Activated CD4-positive, alpha-beta T cell treated with anti-CD3 and anti-CD28 coated beads, Interleukin-2, amount 10 ng/mL, durations not matched to agents 7 days and 5 days (primary cell): ENCODE measurements around the gene SCRN1. TPM values are rescaled to one million over a fixed set of nuclear protein-coding genes. Genes with fewer than 3 reads are reported as not detected.

Source experiments
- CTCF ChIA-PET: fragments of 350-600 bp; sonication (Branson Sonifier 250); formaldehyde crosslinking; loops from one replicate; lab custom pipeline; 2021; ENCODE audit warnings: antibody characterized with exemption; lab: Charles Lee
- POLR2A ChIA-PET: fragments of 350-600 bp; sonication (Branson Sonifier 250); formaldehyde crosslinking; loops from one replicate; lab custom pipeline; 2021; ENCODE audit warnings: antibody characterized with exemption; lab: Charles Lee
- DNase-seq: peaks from one replicate; pipeline ENCODE4 v3.0.0-alpha.2; 2020
- H3K27ac Mint-ChIP-seq: one replicate; pipeline ENCODE4 v1.8.0; 2021; ENCODE audit warnings: mild to moderate bottlenecking, moderate library complexity, mixed read lengths
- H3K27me3 Mint-ChIP-seq: one replicate; pipeline ENCODE4 v1.8.0; 2021; ENCODE audit warnings: mixed read lengths
- H3K36me3 Mint-ChIP-seq: one replicate; pipeline ENCODE4 v1.8.0; 2021; ENCODE audit warnings: low read depth, mixed read lengths
- H3K4me1 Mint-ChIP-seq: one replicate; pipeline ENCODE4 v1.8.0; 2021; ENCODE audit warnings: mixed read lengths
- H3K4me3 Mint-ChIP-seq: one replicate; pipeline ENCODE4 v1.8.0; 2021; ENCODE audit warnings: mild to moderate bottlenecking, moderate library complexity, mixed read lengths
- H3K9me3 Mint-ChIP-seq: one replicate; pipeline ENCODE4 v1.8.0; 2021; ENCODE audit warnings: mixed read lengths
- total RNA-seq, 2 experiments: library from RNA; stranded (reverse); gene quantifications; one replicate each; pipeline ENCODE4 v1.2.3, GENCODE V29; 2021

SCRN1 gene
- total RNA-seq, 2 experiments from 2014 or later = 2.1 TPM

DNA sequence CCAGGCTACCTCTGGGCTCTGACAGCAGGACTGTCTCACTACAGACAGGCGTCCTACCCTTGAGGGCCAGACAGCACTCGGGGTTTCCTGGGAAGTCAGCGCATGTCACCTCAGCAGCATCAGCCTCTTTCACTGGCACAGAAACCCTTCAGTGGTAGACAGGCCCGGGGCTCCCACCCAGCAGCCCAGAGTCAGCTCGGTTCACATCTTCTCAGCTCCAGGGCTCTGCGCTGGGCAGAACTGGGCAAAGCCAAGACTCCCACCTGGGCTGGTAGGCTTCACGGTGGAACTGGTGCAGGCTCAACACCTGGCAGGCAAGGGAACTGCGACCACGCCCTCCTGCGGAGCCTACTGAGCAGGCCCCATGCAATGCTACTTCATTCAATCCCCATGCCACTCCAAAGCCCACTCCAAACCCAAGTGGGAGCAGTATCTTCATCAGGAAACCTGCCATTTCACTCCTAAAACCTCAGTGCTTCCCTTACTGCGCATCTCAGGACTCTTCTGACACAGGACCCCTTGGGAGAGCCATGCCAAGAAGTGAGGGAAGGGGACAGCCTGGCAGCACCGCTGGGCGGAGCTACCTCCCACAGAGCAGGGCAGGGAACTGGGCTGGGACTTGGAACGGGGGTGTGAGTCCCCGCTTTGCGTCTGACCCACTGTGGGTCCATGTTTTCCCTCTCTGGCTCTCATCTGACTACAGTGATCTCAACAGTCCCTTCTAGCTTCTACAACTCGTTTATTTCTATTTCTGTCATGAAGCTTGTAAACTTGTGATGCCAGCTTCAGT is 60.4 kb downstream of the SCRN1 start:
- H3K9me3 Mint-ChIP-seq = no peaks in the 10 kb centered on the region
- H3K27ac Mint-ChIP-seq = no peak overlapping the region
- H3K27me3 Mint-ChIP-seq = no peaks in the 10 kb centered on the region
- POLR2A ChIA-PET = no interaction called here
- no peak for DNase-seq
- no peaks in the 10 kb centered on the region for H3K4me1 Mint-ChIP-seq
- H3K4me3 Mint-ChIP-seq = no peak overlapping the region
- CTCF ChIA-PET = interaction anchor here (1.2 kb wide), 1 partner anchor 8 kb away, joined by 7 read pairs; no protein-coding TSS in a partner anchor
- no peaks in the 10 kb centered on the region for H3K36me3 Mint-ChIP-seq

GRCh38 chr7:29926741-29927140 is 62.9 kb downstream of the SCRN1 start:
- H3K36me3 Mint-ChIP-seq = no peaks in the 10 kb centered on the region
- no peaks in the 10 kb centered on the region for H3K27me3 Mint-ChIP-seq
- POLR2A ChIA-PET = no interaction called here
- no peak overlapping the region for H3K27ac Mint-ChIP-seq
- H3K4me3 Mint-ChIP-seq = no peak overlapping the region
- DNase-seq = no peak
- no peaks in the 10 kb centered on the region for H3K9me3 Mint-ChIP-seq
- no peaks in the 10 kb centered on the region for H3K4me1 Mint-ChIP-seq
- CTCF ChIA-PET = interaction anchor here (1.5 kb wide), 1 partner anchor 33 kb away, joined by 3 read pairs; no protein-coding TSS in a partner anchor

- Mint-ChIP-seq H3K27ac (no peak overlapping the region), H3K27me3 (no peaks in the 10 kb centered on the region), H3K4me1 (no peaks in the 10 kb centered on the region), H3K9me3 (no peaks in the 10 kb centered on the region), H3K4me3 (no peak overlapping the region), H3K36me3 (no peaks in the 10 kb centered on the region)
- POLR2A ChIA-PET = no interaction called here
- no peak for DNase-seq
- CTCF ChIA-PET = interaction anchor here (1.5 kb wide), 1 partner anchor 33 kb away, joined by 3 read pairs; no protein-coding TSS in a partner anchor
Observed at GRCh38 chr7:29926216-29926615, 63.4 kb downstream of the SCRN1 start.

DNA sequence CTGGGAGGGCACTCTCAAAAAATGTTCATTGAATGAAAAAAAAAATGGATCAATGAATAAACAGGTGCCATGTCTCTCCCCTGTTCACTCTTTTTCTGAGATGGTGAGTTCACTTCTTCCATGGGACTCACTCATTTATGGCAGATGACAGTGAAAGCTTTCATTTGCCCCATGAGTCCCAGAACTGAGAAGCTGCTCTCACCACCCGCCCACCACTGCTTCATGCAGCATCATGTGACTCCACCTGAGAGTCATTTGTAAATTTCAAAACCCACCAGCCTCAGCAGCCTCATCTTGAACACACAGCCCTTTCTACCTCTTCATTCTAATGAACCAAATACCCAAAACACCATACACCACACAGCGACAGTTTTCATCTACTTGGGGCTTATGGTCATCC is 64.9 kb downstream of the SCRN1 start:
- H3K27me3 Mint-ChIP-seq = no peaks in the 10 kb centered on the region
- CTCF ChIA-PET = no interaction called here
- H3K4me1 Mint-ChIP-seq = no peaks in the 10 kb centered on the region
- H3K9me3 Mint-ChIP-seq = no peaks in the 10 kb centered on the region
- DNase-seq = no peak
- H3K4me3 Mint-ChIP-seq = no peak overlapping the region
- POLR2A ChIA-PET = interaction anchor here (0.5 kb wide), 1 partner anchor 445 kb away, joined by 3 read pairs; no protein-coding TSS in a partner anchor
- no peak overlapping the region for H3K27ac Mint-ChIP-seq
- no peaks in the 10 kb centered on the region for H3K36me3 Mint-ChIP-seq

- H3K36me3 Mint-ChIP-seq = no peaks in the 10 kb centered on the region
- no peak for DNase-seq
- ChIA-PET POLR2A (no interaction called here), CTCF (no interaction called here)
- H3K4me3 Mint-ChIP-seq = no peak overlapping the region
- no peaks in the 10 kb centered on the region for H3K9me3 Mint-ChIP-seq
- no peaks in the 10 kb centered on the region for H3K4me1 Mint-ChIP-seq
- H3K27me3 Mint-ChIP-seq = no peaks in the 10 kb centered on the region
- no peak overlapping the region for H3K27ac Mint-ChIP-seq
Observed at GRCh38 chr7:29924006-29924405, 65.6 kb downstream of the SCRN1 start.

DNA sequence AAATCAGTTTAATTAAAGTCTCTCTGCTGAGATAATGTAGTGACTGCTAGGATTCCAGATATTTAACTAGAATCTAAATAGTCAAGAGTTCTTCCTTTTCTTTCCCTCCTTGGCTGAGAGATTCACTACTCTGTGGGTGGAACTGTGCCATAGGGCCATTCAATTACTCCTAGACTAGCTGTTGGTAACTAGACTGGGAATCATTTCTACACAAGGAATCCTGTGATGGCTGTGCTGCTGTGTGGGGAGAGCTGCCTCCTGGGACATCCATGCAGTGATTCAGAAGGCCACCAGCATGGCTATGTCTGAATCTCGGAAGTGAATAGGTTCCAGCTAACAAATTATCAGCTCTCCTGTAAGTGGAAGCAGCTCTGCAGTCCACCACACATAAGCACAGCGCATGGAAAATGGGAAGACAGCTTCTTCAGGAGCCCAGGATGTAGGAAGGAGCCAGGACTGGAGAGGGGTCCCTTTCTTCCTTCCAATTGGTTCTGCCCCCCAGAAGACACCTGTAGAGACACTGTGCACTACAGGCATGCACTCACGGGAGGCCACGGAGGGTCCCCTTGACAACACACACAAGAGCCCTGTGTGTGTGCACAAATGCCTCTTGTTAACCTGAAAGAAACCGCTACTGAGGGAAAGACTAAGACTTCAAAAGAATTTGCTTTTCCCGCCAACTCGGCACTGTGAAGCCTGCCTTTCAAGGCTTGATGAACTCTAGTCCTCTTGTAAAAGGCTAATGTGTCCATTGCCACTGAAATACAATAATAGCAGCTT is 66.5 kb downstream of the SCRN1 start:
- Mint-ChIP-seq H3K27ac (no peak overlapping the region), H3K4me3 (no peak overlapping the region), H3K4me1 (no peaks in the 10 kb centered on the region), H3K9me3 (no peaks in the 10 kb centered on the region), H3K36me3 (no peaks in the 10 kb centered on the region), H3K27me3 (no peaks in the 10 kb centered on the region)
- ChIA-PET POLR2A (no interaction called here), CTCF (interaction anchor here (1.3 kb wide), 1 partner anchor 9 kb away, joined by 3 read pairs; no protein-coding TSS in a partner anchor)
- DNase-seq = no peak

DNA sequence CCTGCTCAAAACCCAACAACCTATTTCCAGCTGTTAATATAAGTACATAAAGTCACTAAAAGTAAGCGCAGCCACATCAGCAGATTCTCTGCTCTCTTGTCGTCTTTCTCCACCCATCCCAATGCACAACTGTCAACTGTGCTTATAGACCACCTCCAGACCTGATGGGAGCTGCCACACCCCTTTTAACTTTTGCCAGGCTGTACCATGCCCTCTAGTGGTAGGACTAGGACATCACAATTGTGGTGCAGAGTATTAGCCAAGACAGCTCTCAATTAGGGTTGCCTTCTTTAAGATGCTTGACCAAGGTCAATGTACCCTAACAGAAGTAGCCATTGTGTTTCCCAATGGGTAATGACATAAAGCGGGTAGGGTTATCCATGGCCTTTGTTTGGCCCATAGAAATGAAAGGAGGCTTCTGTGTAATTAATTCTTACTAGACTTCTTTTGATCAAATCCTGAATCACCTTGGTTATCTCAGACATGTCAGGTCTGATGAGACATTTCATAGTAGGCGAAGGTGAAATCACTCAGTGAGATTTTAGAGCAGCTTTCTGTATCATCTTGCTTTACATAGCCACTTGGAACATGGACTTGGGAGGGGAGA is 68.1 kb downstream of the SCRN1 start:
- Mint-ChIP-seq H3K27me3 (no peaks in the 10 kb centered on the region), H3K4me3 (no peak overlapping the region), H3K36me3 (no peaks in the 10 kb centered on the region), H3K4me1 (no peaks in the 10 kb centered on the region), H3K9me3 (no peaks in the 10 kb centered on the region), H3K27ac (no peak overlapping the region)
- peak; percentile 50 for DNase-seq
- ChIA-PET POLR2A (no interaction called here), CTCF (interaction anchor here (0.6 to 1.7 kb wide), 4 partner anchors 9 to 747 kb away, joined by 3 to 7 read pairs (median 4); no protein-coding TSS in a partner anchor)

- DNase-seq = no peak
- ChIA-PET POLR2A (no interaction called here), CTCF (interaction anchor here (0.6 to 1.7 kb wide), 2 partner anchors 10 to 118 kb away, joined by 3 to 7 read pairs; no protein-coding TSS in a partner anchor)
- Mint-ChIP-seq H3K27me3 (no peaks in the 10 kb centered on the region), H3K36me3 (no peaks in the 10 kb centered on the region), H3K4me3 (no peak overlapping the region), H3K9me3 (no peaks in the 10 kb centered on the region), H3K4me1 (no peaks in the 10 kb centered on the region), H3K27ac (no peak overlapping the region)
Observed at GRCh38 chr7:29920491-29920890, 69.1 kb downstream of the SCRN1 start.

DNA sequence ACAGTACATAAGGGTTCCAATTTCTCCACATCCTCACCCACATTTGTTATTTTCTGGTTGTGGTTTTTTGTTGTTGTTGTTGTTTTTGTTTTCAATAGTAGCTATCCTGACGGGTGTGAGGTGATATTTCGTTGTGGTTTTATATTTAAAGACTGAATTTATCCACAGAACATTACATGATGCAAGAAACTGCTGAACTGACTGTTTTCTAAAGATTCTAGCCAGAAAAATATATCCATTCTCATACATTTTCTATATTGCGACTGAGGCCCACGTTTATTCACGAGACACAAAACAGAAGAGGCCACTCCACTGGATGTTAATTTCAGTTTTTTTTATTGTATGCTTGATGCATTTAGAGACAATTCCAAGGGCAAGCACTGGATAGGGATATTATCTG is 69.8 kb downstream of the SCRN1 start:
- POLR2A ChIA-PET = no interaction called here
- no peak for DNase-seq
- CTCF ChIA-PET = no interaction called here
- H3K36me3 Mint-ChIP-seq = no peaks in the 10 kb centered on the region
- no peaks in the 10 kb centered on the region for H3K4me1 Mint-ChIP-seq
- no peak overlapping the region for H3K4me3 Mint-ChIP-seq
- H3K27me3 Mint-ChIP-seq = peaks cover 4% of the 10 kb centered on the region
- no peaks in the 10 kb centered on the region for H3K9me3 Mint-ChIP-seq
- no peak overlapping the region for H3K27ac Mint-ChIP-seq

DNA sequence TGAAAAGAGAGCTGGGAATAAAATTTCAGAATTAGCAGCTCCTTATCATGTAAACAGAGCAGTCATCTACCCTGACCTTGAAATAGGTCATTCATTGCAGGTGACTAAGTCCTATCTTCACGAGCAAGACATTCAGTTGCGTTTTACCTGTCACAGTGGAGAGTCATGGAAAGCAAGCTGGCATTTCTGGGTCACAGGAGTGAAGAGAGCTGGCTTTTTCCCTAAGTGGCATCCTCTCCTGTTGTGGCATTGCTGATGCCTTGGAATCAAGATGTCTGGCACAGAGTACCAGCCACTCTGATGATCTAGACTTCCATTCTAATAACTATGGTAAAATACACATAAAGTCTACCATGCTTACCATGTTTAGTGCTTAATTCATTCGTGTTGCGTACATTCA is 70.8 kb downstream of the SCRN1 start:
- Mint-ChIP-seq H3K36me3 (no peaks in the 10 kb centered on the region), H3K4me3 (no peak overlapping the region), H3K4me1 (no peaks in the 10 kb centered on the region), H3K9me3 (no peaks in the 10 kb centered on the region), H3K27ac (no peak overlapping the region), H3K27me3 (peaks cover 4% of the 10 kb centered on the region)
- CTCF ChIA-PET = no interaction called here
- POLR2A ChIA-PET = no interaction called here
- no peak for DNase-seq

DNA sequence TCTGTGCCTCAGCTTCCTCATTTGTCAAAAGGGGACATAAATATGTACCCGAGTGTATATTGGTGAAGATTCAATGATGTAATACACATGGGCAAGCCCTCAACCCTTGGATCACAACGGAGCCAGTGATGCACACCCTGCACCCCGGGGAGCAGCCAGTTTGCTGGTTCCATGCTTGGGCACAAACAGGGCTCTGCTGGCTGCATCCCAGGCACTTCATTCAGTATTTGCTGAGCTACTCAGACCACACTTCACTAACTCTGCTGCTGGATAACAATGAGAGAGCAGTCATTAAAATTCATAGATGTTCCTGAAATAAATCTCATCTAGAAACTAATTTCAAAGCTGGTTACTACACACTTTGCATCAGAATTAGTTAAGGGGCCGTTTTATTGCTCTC is 72.0 kb downstream of the SCRN1 start:
- Mint-ChIP-seq H3K27me3 (peaks cover 4% of the 10 kb centered on the region), H3K9me3 (no peaks in the 10 kb centered on the region), H3K27ac (no peak overlapping the region), H3K4me3 (no peak overlapping the region), H3K36me3 (no peaks in the 10 kb centered on the region), H3K4me1 (no peaks in the 10 kb centered on the region)
- CTCF ChIA-PET = no interaction called here
- POLR2A ChIA-PET = no interaction called here
- no peak for DNase-seq

GRCh38 chr7:29915481-29916215 is 74.0 kb downstream of the SCRN1 start:
- ChIA-PET CTCF (no interaction called here), POLR2A (no interaction called here)
- DNase-seq = no peak
- H3K36me3 Mint-ChIP-seq = no peaks in the 10 kb centered on the region
- H3K4me1 Mint-ChIP-seq = no peaks in the 10 kb centered on the region
- H3K27ac Mint-ChIP-seq = no peak overlapping the region
- H3K4me3 Mint-ChIP-seq = no peak overlapping the region
- peaks cover 10% of the 10 kb centered on the region for H3K27me3 Mint-ChIP-seq
- H3K9me3 Mint-ChIP-seq = no peaks in the 10 kb centered on the region
